Hepatocyte (in vitro differentiated cells): ENCODE measurements around the gene CDK6.

Source experiments
- EZH2 ChIP-seq: fragments of 200-600 bp; sonication (generic); IDR thresholded peaks from 2 replicates; pipeline ENCODE4 v1.6.1; 2016; ENCODE audit warnings: antibody characterized with exemption, mild to moderate bottlenecking, borderline replicate concordance
- TF ChIP-seq, protein P1 (sequence below): fragments of 200-600 bp; sonication (generic); IDR thresholded peaks from 2 replicates; pipeline ENCODE4 v1.5.1; 2016; ENCODE audit warnings: antibody characterized with exemption, mild to moderate bottlenecking; ENCODE audit not compliant: poor library complexity

DNA sequence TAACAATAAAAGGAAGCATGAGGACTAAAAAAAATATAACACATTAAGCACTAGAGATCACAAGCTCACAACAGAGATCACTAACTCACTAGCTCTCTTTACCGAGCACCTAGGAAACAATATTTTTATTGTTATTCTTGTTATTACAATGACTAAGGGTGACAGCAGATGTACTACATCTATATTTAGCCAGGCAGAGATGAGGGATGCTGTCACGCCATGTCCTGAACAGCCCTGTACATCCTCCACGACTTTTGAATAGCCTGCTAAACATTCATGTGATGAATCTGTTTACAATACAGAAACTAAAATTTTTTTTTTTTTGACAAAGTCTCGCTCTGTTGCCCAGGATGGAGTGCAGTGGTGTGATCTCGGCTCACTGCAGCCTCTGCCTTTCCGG is 268.9 kb downstream of the CDK6 start:
- TF ChIP-seq, protein P1, sequence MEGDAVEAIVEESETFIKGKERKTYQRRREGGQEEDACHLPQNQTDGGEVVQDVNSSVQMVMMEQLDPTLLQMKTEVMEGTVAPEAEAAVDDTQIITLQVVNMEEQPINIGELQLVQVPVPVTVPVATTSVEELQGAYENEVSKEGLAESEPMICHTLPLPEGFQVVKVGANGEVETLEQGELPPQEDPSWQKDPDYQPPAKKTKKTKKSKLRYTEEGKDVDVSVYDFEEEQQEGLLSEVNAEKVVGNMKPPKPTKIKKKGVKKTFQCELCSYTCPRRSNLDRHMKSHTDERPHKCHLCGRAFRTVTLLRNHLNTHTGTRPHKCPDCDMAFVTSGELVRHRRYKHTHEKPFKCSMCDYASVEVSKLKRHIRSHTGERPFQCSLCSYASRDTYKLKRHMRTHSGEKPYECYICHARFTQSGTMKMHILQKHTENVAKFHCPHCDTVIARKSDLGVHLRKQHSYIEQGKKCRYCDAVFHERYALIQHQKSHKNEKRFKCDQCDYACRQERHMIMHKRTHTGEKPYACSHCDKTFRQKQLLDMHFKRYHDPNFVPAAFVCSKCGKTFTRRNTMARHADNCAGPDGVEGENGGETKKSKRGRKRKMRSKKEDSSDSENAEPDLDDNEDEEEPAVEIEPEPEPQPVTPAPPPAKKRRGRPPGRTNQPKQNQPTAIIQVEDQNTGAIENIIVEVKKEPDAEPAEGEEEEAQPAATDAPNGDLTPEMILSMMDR: no peak
- TF ChIP-seq EZH2: no peak
